Endodermal cell (in vitro differentiated cells): Measurements from ENCODE around the gene SLC9A3. TPM values are rescaled to one million over a fixed set of nuclear protein-coding genes. Genes with fewer than 3 reads are reported as not detected.
A peak's percentile ranks its signal among the peaks of the same experiment; 100 is the strongest.

ENCODE experiments used
- DNase-seq: peaks from one replicate; pipeline ENCODE4 v3.0.0-alpha.2; 2017
- H3K27ac ChIP-seq: 2 replicates; pipeline ENCODE4 v1.5.1; 2013; ENCODE audit warnings: mild to moderate bottlenecking, low read depth, low read length, moderate library complexity
- H3K27me3 ChIP-seq: 2 replicates; pipeline ENCODE4 v1.6.1; 2013; ENCODE audit warnings: mild to moderate bottlenecking, low read length, moderate library complexity; ENCODE audit not compliant: insufficient read depth, control insufficient read depth, poor library complexity, severe bottlenecking
- H3K36me3 ChIP-seq: 2 replicates; pipeline ENCODE4 v1.7.0; 2013; ENCODE audit warnings: mild to moderate bottlenecking, low read length, moderate library complexity; ENCODE audit not compliant: control insufficient read depth, insufficient read depth
- H3K4me1 ChIP-seq: one replicate; pipeline ENCODE4 v1.7.0; 2013; ENCODE audit warnings: low read length; ENCODE audit not compliant: control insufficient read depth, insufficient read depth
- H3K4me3 ChIP-seq: 2 replicates; pipeline ENCODE4 v1.5.1; 2013; ENCODE audit warnings: mild to moderate bottlenecking, low read length, moderate library complexity
- H3K9ac ChIP-seq: 2 replicates; pipeline ENCODE4 v1.6.1; 2013; ENCODE audit warnings: mild to moderate bottlenecking, low read length, moderate library complexity; ENCODE audit not compliant: poor library complexity, severe bottlenecking; ENCODE audit errors: extremely low read depth
- H3K9me3 ChIP-seq: 2 replicates; pipeline ENCODE4 v1.6.1; 2013; ENCODE audit warnings: mild to moderate bottlenecking, low read length, moderate library complexity; ENCODE audit not compliant: control insufficient read depth
- H3K27ac Mint-ChIP-seq: 2 replicates; pipeline ENCODE4 v1.8.0; 2020; ENCODE audit warnings: mixed read lengths
- H3K27me3 Mint-ChIP-seq: 2 replicates; pipeline ENCODE4 v1.8.0; 2021; ENCODE audit warnings: mild to moderate bottlenecking, mixed read lengths; ENCODE audit not compliant: insufficient read depth
- H3K36me3 Mint-ChIP-seq: 2 replicates; pipeline ENCODE4 v1.8.0; 2020; ENCODE audit warnings: low read depth, mixed read lengths
- H3K4me1 Mint-ChIP-seq: 2 replicates; pipeline ENCODE4 v1.8.0; 2020; ENCODE audit warnings: mixed read lengths
- H3K4me3 Mint-ChIP-seq: 2 replicates; pipeline ENCODE4 v1.8.0; 2020; ENCODE audit warnings: mild to moderate bottlenecking, moderate library complexity, mixed read lengths
- H3K9me3 Mint-ChIP-seq: 2 replicates; pipeline ENCODE4 v1.8.0; 2020; ENCODE audit warnings: mild to moderate bottlenecking, mixed read lengths
- WGBS, 2 experiments: methylation state at CpG; one replicate each; pipeline versions ENCODE4 v1.1.5 to v1.1.7; 2013; ENCODE audit warnings: missing lambda C conversion rate in 2 of 2, mixed read lengths in 1 of 2; ENCODE audit not compliant: insufficient coverage in 1 of 2, insufficient read length in 1 of 2; 5-methylcytosine and 5-hydroxymethylcytosine counted together
- total RNA-seq, 2 donors: library from RNA; stranded (reverse); fragmentation: NEBNext Ultra II Directional in 1 of 2; extraction: Animal tissue kit (Norgen Biotek cat#: 25700) in 1 of 2; gene quantifications; 2 replicates in 1 of 2; 3 replicates in 1 of 2; pipeline ENCODE4 v1.2.1, GENCODE V29; 2021
- TF ChIP-seq, protein P1 (sequence below): fragments of 200-600 bp; sonication (generic); conservative IDR thresholded peaks from 2 replicates; pipeline ENCODE4 v1.5.0; 2021; ENCODE audit warnings: antibody characterized with exemption, mild to moderate bottlenecking

The SLC9A3 gene
- total RNA-seq, 2 donors from 2014 or later: 1.3 to 1.5 TPM

DNA sequence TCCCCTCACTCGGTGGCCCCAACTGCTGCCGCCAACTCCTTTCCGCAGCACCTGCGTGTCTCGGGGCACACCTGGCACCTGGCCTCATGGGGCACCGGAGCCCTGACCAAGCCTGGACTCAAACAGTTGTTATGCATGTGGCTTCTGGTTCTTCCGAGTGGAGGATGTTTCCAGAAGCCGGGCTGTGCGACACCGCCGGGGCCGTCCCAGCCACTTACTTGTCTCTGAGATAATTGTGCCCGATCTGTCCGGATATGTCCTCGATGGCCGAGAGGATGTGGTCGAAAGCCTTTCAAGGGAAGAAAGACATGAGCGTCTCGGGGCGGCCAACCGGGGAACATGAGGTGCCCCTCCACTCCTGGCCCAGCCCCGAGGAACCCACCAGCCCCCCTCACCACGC lies 42.9 kb downstream of the SLC9A3 start:
- WGBS, 2 experiments: 95 to 96% methylated on average over 17 to 22 of the region's 23 CpGs
- H3K36me3 Mint-ChIP-seq: no peaks in the 10 kb centered on the region
- no peak overlapping the region for H3K4me3 Mint-ChIP-seq
- Histone ChIP-seq H3K4me3 (no peak overlapping the region), H3K4me1 (no peaks in the 10 kb centered on the region), H3K27me3 (no peaks in the 10 kb centered on the region), H3K36me3 (no peaks in the 10 kb centered on the region), H3K9ac (no peak overlapping the region), H3K9me3 (no peaks in the 10 kb centered on the region), H3K27ac (no peak overlapping the region)
- peaks cover 3% of the 10 kb centered on the region for H3K4me1 Mint-ChIP-seq
- peaks cover 8% of the 10 kb centered on the region for H3K27me3 Mint-ChIP-seq
- DNase-seq: no peak
- H3K9me3 Mint-ChIP-seq: no peaks in the 10 kb centered on the region
- no peak overlapping the region for H3K27ac Mint-ChIP-seq
- TF ChIP-seq, protein P1, sequence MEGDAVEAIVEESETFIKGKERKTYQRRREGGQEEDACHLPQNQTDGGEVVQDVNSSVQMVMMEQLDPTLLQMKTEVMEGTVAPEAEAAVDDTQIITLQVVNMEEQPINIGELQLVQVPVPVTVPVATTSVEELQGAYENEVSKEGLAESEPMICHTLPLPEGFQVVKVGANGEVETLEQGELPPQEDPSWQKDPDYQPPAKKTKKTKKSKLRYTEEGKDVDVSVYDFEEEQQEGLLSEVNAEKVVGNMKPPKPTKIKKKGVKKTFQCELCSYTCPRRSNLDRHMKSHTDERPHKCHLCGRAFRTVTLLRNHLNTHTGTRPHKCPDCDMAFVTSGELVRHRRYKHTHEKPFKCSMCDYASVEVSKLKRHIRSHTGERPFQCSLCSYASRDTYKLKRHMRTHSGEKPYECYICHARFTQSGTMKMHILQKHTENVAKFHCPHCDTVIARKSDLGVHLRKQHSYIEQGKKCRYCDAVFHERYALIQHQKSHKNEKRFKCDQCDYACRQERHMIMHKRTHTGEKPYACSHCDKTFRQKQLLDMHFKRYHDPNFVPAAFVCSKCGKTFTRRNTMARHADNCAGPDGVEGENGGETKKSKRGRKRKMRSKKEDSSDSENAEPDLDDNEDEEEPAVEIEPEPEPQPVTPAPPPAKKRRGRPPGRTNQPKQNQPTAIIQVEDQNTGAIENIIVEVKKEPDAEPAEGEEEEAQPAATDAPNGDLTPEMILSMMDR: no peak

DNA sequence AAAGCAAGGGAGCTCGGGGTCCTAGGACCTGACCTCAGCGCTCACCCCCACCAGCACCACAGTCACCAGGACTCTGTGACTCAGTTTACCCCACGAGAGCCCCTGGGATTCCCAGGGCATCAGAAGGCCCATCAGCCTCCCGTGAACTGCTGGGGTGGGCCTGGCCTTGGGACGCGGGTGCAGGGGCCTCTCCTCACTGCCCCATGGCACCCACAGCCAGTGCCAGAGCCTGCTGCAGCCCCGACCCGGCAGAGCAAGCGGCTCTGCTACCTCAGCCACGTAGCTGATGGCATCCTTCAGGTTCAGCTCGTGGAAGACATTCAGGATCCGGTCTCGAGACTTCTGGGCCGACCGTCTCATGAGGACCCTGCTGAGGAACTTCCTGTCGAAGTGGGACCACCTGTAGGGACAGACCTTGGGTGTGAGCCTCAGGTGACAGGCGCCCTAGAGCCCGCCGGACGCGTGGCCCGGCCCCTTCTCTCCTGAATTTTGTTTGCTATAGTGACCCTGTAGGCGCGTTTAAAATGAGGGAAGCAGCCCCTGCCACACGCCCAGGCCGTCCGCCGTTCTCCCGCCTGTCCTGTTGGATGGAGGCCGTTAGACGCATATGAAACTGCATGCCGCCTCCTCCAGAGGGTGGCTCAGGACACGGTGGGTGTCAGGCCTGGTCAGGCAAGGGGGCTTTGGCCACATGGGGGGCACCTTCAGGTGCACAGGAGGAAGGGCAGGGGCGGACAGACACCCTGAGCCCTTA lies 44.5 kb downstream of the SLC9A3 start:
- peak; percentile 57 for DNase-seq
- TF ChIP-seq, protein P1: no peak
- H3K9ac ChIP-seq: no peak overlapping the region
- peaks cover 16% of the 10 kb centered on the region for H3K27me3 ChIP-seq
- no peak overlapping the region for H3K4me3 ChIP-seq
- WGBS, 2 experiments: 88 to 90% methylated on average over 32 to 34 of the region's 34 CpGs
- Mint-ChIP-seq H3K27me3 (peaks cover 23% of the 10 kb centered on the region), H3K27ac (no peak overlapping the region), H3K36me3 (no peaks in the 10 kb centered on the region), H3K4me3 (no peak overlapping the region), H3K4me1 (no peaks in the 10 kb centered on the region), H3K9me3 (no peaks in the 10 kb centered on the region)
- no peak overlapping the region for H3K27ac ChIP-seq
- peaks cover 6% of the 10 kb centered on the region for H3K4me1 ChIP-seq
- no peaks in the 10 kb centered on the region for H3K36me3 ChIP-seq
- no peaks in the 10 kb centered on the region for H3K9me3 ChIP-seq

DNA sequence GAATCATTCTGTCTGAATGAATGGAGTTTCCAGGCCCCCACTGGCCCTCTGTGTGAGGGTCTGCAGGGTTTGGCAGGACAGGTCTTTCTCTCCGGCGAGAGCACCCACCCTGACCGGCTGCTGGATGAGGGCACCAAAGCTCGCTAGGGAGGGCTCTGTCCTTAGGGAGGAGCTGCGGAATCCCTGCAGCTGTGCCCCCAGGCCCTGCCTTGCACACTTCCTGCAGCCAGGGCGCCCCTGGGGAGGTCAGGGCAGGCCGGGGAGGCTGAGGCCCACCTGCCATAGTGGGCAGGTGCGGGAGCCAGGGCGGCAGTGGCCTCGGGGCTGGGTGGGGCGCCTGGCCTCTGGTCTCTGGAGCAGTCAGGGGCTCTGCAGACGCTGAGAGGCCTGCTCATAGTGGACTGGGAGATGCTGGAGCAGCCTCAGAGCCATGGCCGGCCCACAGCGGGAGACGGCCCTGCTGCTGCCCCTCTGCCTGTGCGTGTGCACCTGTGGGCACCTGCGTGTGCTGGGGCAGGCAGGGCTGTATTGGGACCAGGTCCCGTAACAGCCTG lies 45.2 kb downstream of the SLC9A3 start:
- no peaks in the 10 kb centered on the region for H3K9me3 Mint-ChIP-seq

More for the DNA sequence above, 45.2 kb downstream of the SLC9A3 start:
- no peak overlapping the region for H3K9ac ChIP-seq
- H3K4me1 Mint-ChIP-seq: no peaks in the 10 kb centered on the region
- peaks cover 6% of the 10 kb centered on the region for H3K4me1 ChIP-seq
- H3K4me3 Mint-ChIP-seq: no peak overlapping the region
- TF ChIP-seq, protein P1: no peak
- H3K9me3 ChIP-seq: no peaks in the 10 kb centered on the region
- H3K27me3 Mint-ChIP-seq: peaks cover 23% of the 10 kb centered on the region
- 84 to 91% methylated on average over 7 to 18 of the region's 18 CpGs for WGBS, 2 experiments
- no peaks in the 10 kb centered on the region for H3K36me3 Mint-ChIP-seq
- no peak overlapping the region for H3K27ac ChIP-seq
- no peak overlapping the region for H3K4me3 ChIP-seq
- no peaks in the 10 kb centered on the region for H3K36me3 ChIP-seq
- DNase-seq: no peak
- peaks cover 18% of the 10 kb centered on the region for H3K27me3 ChIP-seq
- H3K27ac Mint-ChIP-seq: no peak overlapping the region
